ENCODE data around the gene HOXA7.

Gene HOXA7

GRCh38 chr7:27119412-27119911 is 37.0 kb downstream of the HOXA7 start:
- no peak for DNase-seq (ENCODE audit: low read depth, low spot score)

- no peak for DNase-seq (ENCODE audit: low read depth, low spot score)
Observed at GRCh38 chr7:27118580-27118979, 37.9 kb downstream of the HOXA7 start.

GRCh38 chr7:27117887-27118491 is 38.5 kb downstream of the HOXA7 start:
- DNase-seq (ENCODE audit: low read depth, low spot score): no peak

- DNase-seq (ENCODE audit: low read depth, low spot score): no peak
Observed at GRCh38 chr7:27116962-27117886, 39.3 kb downstream of the HOXA7 start.

- DNase-seq (ENCODE audit: low read depth, low spot score): no peak
Observed at GRCh38 chr7:27116031-27116961, 40.2 kb downstream of the HOXA7 start.

GRCh38 chr7:27115221-27116026 is 41.1 kb downstream of the HOXA7 start:
- no peak for DNase-seq (ENCODE audit: low read depth, low spot score)

- DNase-seq (ENCODE audit: low read depth, low spot score): no peak
Observed at GRCh38 chr7:27114881-27115220, 41.6 kb downstream of the HOXA7 start.

- DNase-seq (ENCODE audit: low read depth, low spot score): no peak
Observed at GRCh38 chr7:27113991-27114769, 42.3 kb downstream of the HOXA7 start.

- no peak for DNase-seq (ENCODE audit: low read depth, low spot score)
Observed at GRCh38 chr7:27112955-27113949, 43.2 kb downstream of the HOXA7 start.

- no peak for DNase-seq (ENCODE audit: low read depth, low spot score)
Observed at GRCh38 chr7:27112361-27112760, 44.1 kb downstream of the HOXA7 start.

- DNase-seq (ENCODE audit: low read depth, low spot score): no peak
Observed at GRCh38 chr7:27111751-27112277, 44.7 kb downstream of the HOXA7 start.

- no peak for DNase-seq (ENCODE audit: low read depth, low spot score)
Observed at GRCh38 chr7:27111042-27111750, 45.3 kb downstream of the HOXA7 start.

- no peak for DNase-seq (ENCODE audit: low read depth, low spot score)
Observed at GRCh38 chr7:27110186-27111031, 46.1 kb downstream of the HOXA7 start.

GRCh38 chr7:27109466-27110185 is 46.8 kb downstream of the HOXA7 start:
- DNase-seq (ENCODE audit: low read depth, low spot score): no peak

- no peak for DNase-seq (ENCODE audit: low read depth, low spot score)
Observed at GRCh38 chr7:27108390-27109127, 47.9 kb downstream of the HOXA7 start.
